ENCODE results near the gene TRMT6. TPM values are rescaled to one million over a fixed set of nuclear protein-coding genes. Genes with fewer than 3 reads are reported as not detected.
A peak's percentile ranks its signal among the peaks of the same experiment; 100 is the strongest.

TRMT6 gene
- polyA plus RNA-seq, 3 donors, result 9.3 to 11.0 (median 10.6) TPM

- Mint-ChIP-seq H3K4me3 (no peak overlapping the region), H3K27ac (no peak overlapping the region), H3K4me1 (peaks cover 4% of the 10 kb centered on the region), H3K36me3 (peaks cover 26 to 27% of the 10 kb centered on the region in 2 donors), H3K9me3 (no peaks in the 10 kb centered on the region), H3K27me3 (ENCODE audit: low read depth in 3 of 3) (peaks cover 3 to 5% (median 3%) of the 10 kb centered on the region in 3 donors)
- Histone ChIP-seq H3K36me3 (replicated peaks in 1 of 2; ENCODE audit: control insufficient read depth in 1 of 2, insufficient read depth in 2 of 2, low read length in 2 of 2) (peaks cover 26 to 34% of the 10 kb centered on the region in 2 donors), H3K4me2 (replicated peaks; ENCODE audit: extremely low read depth, low read length, poor library complexity, severe bottlenecking) (no peak overlapping the region), H3K27ac (ENCODE audit: low read depth in 1 of 2, low read length in 2 of 2) (no peak overlapping the region), H3K9ac (ENCODE audit: insufficient read depth, low read length, poor library complexity, severe bottlenecking) (no peak overlapping the region), H4K20me1 (ENCODE audit: insufficient read depth, low read length) (no peaks in the 10 kb centered on the region), H3K27me3 (ENCODE audit: control insufficient read depth in 2 of 2, insufficient read depth in 2 of 2, low read length in 2 of 2) (no peaks in the 10 kb centered on the region), H3K9me3 (replicated peaks in 1 of 2; ENCODE audit: control insufficient read depth in 1 of 2, insufficient read depth in 1 of 2, low read length in 2 of 2) (no peaks in the 10 kb centered on the region), H2AFZ (ENCODE audit: insufficient read depth, low read depth, low read length, poor library complexity, severe bottlenecking) (no peak overlapping the region), H3K79me2 (ENCODE audit: insufficient read depth, low read length) (no peaks in the 10 kb centered on the region), H3K4me3 (replicated peaks in 1 of 3; ENCODE audit: low read depth in 2 of 3, low read length in 3 of 3) (no peak overlapping the region), H3K4me1 (ENCODE audit: control insufficient read depth in 1 of 2, insufficient read depth in 2 of 2, low read length in 2 of 2) (no peaks in the 10 kb centered on the region)
- intact Hi-C loops (cut with micrococcal nuclease), result no loop called here
- TF ChIP-seq, protein P1, sequence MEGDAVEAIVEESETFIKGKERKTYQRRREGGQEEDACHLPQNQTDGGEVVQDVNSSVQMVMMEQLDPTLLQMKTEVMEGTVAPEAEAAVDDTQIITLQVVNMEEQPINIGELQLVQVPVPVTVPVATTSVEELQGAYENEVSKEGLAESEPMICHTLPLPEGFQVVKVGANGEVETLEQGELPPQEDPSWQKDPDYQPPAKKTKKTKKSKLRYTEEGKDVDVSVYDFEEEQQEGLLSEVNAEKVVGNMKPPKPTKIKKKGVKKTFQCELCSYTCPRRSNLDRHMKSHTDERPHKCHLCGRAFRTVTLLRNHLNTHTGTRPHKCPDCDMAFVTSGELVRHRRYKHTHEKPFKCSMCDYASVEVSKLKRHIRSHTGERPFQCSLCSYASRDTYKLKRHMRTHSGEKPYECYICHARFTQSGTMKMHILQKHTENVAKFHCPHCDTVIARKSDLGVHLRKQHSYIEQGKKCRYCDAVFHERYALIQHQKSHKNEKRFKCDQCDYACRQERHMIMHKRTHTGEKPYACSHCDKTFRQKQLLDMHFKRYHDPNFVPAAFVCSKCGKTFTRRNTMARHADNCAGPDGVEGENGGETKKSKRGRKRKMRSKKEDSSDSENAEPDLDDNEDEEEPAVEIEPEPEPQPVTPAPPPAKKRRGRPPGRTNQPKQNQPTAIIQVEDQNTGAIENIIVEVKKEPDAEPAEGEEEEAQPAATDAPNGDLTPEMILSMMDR (IDR thresholded peaks at IDR 0.05), result no peak
- DNase-seq, result no peak
- WGBS (ENCODE audit: insufficient coverage), result no CpG with 5 or more reads among the region's 1 CpG
Observed at GRCh38 chr20:5935384-5935783, 14.9 kb downstream of the TRMT6 start.

GRCh38 chr20:5933802-5934436 lies 16.4 kb downstream of the TRMT6 start:
- H3K9ac ChIP-seq (ENCODE audit: insufficient read depth, low read length, poor library complexity, severe bottlenecking), result no peak overlapping the region
- 84% methylated on average over 4 of the region's 7 CpGs for WGBS (ENCODE audit: insufficient coverage)
- H3K4me3 ChIP-seq (replicated peaks in 1 of 3; ENCODE audit: low read depth in 2 of 3, low read length in 3 of 3), result no peak overlapping the region
- H3K36me3 ChIP-seq (replicated peaks in 1 of 2; ENCODE audit: control insufficient read depth in 1 of 2, insufficient read depth in 2 of 2, low read length in 2 of 2), result peaks cover 14 to 20% of the 10 kb centered on the region in 2 donors
- Mint-ChIP-seq H3K27ac (no peak overlapping the region), H3K27me3 (ENCODE audit: low read depth in 3 of 3) (peaks cover 5 to 9% (median 5%) of the 10 kb centered on the region in 3 donors), H3K9me3 (no peaks in the 10 kb centered on the region), H3K36me3 (peaks cover 12 to 13% of the 10 kb centered on the region in 2 donors), H3K4me3 (no peak overlapping the region), H3K4me1 (peaks cover 4% of the 10 kb centered on the region)
- TF ChIP-seq, protein P1 (IDR thresholded peaks at IDR 0.05), result no peak
- no peak overlapping the region for H3K27ac ChIP-seq (ENCODE audit: low read depth in 1 of 2, low read length in 2 of 2)
- no peaks in the 10 kb centered on the region for H3K9me3 ChIP-seq (replicated peaks in 1 of 2; ENCODE audit: control insufficient read depth in 1 of 2, insufficient read depth in 1 of 2, low read length in 2 of 2)
- intact Hi-C loops (cut with micrococcal nuclease), result no loop called here
- no peaks in the 10 kb centered on the region for H3K27me3 ChIP-seq (ENCODE audit: control insufficient read depth in 2 of 2, insufficient read depth in 2 of 2, low read length in 2 of 2)
- no peak overlapping the region for H2AFZ ChIP-seq (ENCODE audit: insufficient read depth, low read depth, low read length, poor library complexity, severe bottlenecking)
- no peak overlapping the region for H3K4me2 ChIP-seq (replicated peaks; ENCODE audit: extremely low read depth, low read length, poor library complexity, severe bottlenecking)
- peak in 1 of 3 donors; percentile 11 for DNase-seq
- no peaks in the 10 kb centered on the region for H4K20me1 ChIP-seq (ENCODE audit: insufficient read depth, low read length)
- H3K79me2 ChIP-seq (ENCODE audit: insufficient read depth, low read length), result no peaks in the 10 kb centered on the region
- no peaks in the 10 kb centered on the region for H3K4me1 ChIP-seq (ENCODE audit: control insufficient read depth in 1 of 2, insufficient read depth in 2 of 2, low read length in 2 of 2)
